Heart left ventricle (tissue), 13 donors: ENCODE results near the gene LRP5.

Experiments
- POLR2A ChIP-seq, 2 donors: fragments of 450-650 bp; IDR thresholded peaks; one replicate each; pipeline ENCODE4 v1.6.1; 2017; ENCODE audit warnings: antibody characterized with exemption in 2 of 2, mild to moderate bottlenecking in 2 of 2, moderate library complexity in 2 of 2
- TF ChIP-seq, protein P1 (sequence below), 12 donors: fragments of 200-600 bp; sonication (generic) in 4 of 12; IDR thresholded peaks; one replicate each; pipeline versions ENCODE4 v1.5.0 to v1.8.0; 2018 to 2022; ENCODE audit warnings: antibody characterized with exemption in 12 of 12, mild to moderate bottlenecking in 5 of 12
- donor health status: ischemic (EF 13 %, LVEDD 7.1; RV severe dilation, severe dysfunction).
- donor health status: DM: no; HTN: yes; CAD: no.
- donor health status: DM: no; HTN: no; CAD: no.
- donor health status: ischemic (EF 25% LVEDD 6.9; RV normal size, moderate dysfunction).
- donor health status: ischemic (EF 25% LVEDD 5.7; RV mildly dilated, moderate dysfunction).
- donor health status: ischemic (EF 35%, LVEDD 5.7; RV mildly dilated, moderate dysfunction).
- donor health status: nonischemic (EF 11% LVEDD 7.7; RV severe dilation, severe dysfunction).
- donor health status: DM: yes; HTN: yes; CAD: no.
- donor health status: PGD.
- donor health status: ischemic (EF 29% LVEDD 5.4; RV normal size, mild dysfunction).
- donor health status: nonischemic (EF 23%, LVEDD 6.1; RV moderate dilation, normal function).

DNA sequence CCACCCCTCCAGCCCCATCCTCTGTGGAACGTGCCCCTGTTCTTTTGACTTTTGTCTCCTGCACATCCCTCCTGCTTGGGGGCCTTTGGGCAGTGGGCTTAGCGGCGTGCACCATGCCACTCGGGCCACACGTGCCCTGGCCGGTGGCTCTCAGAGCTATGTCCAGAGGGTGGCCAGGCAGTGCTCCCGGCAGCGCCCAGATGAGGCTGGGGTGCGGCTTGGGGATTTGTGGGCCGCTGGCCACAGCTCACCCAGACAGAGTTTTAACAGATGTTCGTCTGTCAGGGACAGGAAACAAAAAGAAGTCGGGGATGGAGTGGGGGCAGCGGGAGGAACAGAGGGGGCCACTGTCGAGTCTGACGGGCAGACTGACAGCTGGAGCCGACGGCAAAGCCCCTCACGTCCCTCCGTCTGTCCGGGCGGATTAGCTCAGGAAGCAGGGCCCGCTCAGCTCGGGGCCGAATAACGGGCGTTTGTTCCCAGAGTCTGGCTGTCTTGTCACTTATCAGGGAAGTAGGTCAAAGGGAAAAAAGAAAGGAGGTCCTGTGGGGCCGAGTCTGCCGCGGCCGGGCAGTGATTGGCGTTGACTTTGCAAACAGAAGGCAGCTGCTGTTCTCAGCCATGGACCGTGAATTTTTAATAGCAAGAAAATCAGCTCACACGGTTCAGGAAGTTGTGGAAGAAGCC lies 61.6 kb downstream of the LRP5 start:
- TF ChIP-seq, protein P1, sequence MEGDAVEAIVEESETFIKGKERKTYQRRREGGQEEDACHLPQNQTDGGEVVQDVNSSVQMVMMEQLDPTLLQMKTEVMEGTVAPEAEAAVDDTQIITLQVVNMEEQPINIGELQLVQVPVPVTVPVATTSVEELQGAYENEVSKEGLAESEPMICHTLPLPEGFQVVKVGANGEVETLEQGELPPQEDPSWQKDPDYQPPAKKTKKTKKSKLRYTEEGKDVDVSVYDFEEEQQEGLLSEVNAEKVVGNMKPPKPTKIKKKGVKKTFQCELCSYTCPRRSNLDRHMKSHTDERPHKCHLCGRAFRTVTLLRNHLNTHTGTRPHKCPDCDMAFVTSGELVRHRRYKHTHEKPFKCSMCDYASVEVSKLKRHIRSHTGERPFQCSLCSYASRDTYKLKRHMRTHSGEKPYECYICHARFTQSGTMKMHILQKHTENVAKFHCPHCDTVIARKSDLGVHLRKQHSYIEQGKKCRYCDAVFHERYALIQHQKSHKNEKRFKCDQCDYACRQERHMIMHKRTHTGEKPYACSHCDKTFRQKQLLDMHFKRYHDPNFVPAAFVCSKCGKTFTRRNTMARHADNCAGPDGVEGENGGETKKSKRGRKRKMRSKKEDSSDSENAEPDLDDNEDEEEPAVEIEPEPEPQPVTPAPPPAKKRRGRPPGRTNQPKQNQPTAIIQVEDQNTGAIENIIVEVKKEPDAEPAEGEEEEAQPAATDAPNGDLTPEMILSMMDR (IDR thresholded peaks at IDR 0.05): no peak
- no peak for TF ChIP-seq POLR2A (IDR thresholded peaks at IDR 0.05)
